RWPE2 (cell line): ENCODE measurements around the gene MRFAP1L1.
A peak's percentile ranks its signal among the peaks of the same experiment; 100 is the strongest.

Experiments
- ATAC-seq: fragments of 200-7000 bp; cut with Tn5 transposase; 3 replicates; pipeline ENCODE4 v1.9.1; 2021; ENCODE audit warnings: low read depth
- DNase-seq: peaks from one replicate; pipeline ENCODE4 v3.0.0-alpha.2; 2020; ENCODE audit warnings: low spot score
- H3K27ac ChIP-seq: fragments of 450-650 bp; 2 replicates; pipeline ENCODE4 v1.5.1; 2017; ENCODE audit warnings: mild to moderate bottlenecking; ENCODE audit not compliant: poor library complexity, severe bottlenecking
- H3K27me3 ChIP-seq: fragments of 250-450 bp; sonication (Bioruptor Pico); 2 replicates; pipeline ENCODE4 v1.5.1; 2021; ENCODE audit warnings: mild to moderate bottlenecking, moderate library complexity; ENCODE audit not compliant: insufficient read depth, poor library complexity, severe bottlenecking
- H3K36me3 ChIP-seq: fragments of 250-450 bp; sonication (Bioruptor Pico); 2 replicates; pipeline ENCODE4 v1.5.1; 2020; ENCODE audit warnings: low read depth, mild to moderate bottlenecking, moderate library complexity
- H3K4me1 ChIP-seq: fragments of 250-450 bp; sonication (Bioruptor Pico); 2 replicates; pipeline ENCODE4 v1.5.1; 2021; ENCODE audit warnings: mild to moderate bottlenecking, moderate library complexity; ENCODE audit not compliant: insufficient read depth, poor library complexity, severe bottlenecking
- H3K4me3 ChIP-seq: fragments of 250-450 bp; sonication (Bioruptor Pico); 2 replicates; pipeline ENCODE4 v1.5.1; 2021; ENCODE audit warnings: mild to moderate bottlenecking, moderate library complexity; ENCODE audit not compliant: severe bottlenecking
- H3K9me3 ChIP-seq: fragments of 250-450 bp; sonication (Bioruptor Pico); 2 replicates; pipeline ENCODE4 v1.5.1; 2021; ENCODE audit warnings: mild to moderate bottlenecking, moderate library complexity; ENCODE audit not compliant: severe bottlenecking
- TF ChIP-seq, protein P1 (sequence below): fragments of 450-650 bp; IDR thresholded peaks from one replicate; pipeline ENCODE4 v1.5.1; 2017; ENCODE audit warnings: mild to moderate bottlenecking, moderate library complexity; ENCODE audit not compliant: poor library complexity, severe bottlenecking

The MRFAP1L1 gene

DNA sequence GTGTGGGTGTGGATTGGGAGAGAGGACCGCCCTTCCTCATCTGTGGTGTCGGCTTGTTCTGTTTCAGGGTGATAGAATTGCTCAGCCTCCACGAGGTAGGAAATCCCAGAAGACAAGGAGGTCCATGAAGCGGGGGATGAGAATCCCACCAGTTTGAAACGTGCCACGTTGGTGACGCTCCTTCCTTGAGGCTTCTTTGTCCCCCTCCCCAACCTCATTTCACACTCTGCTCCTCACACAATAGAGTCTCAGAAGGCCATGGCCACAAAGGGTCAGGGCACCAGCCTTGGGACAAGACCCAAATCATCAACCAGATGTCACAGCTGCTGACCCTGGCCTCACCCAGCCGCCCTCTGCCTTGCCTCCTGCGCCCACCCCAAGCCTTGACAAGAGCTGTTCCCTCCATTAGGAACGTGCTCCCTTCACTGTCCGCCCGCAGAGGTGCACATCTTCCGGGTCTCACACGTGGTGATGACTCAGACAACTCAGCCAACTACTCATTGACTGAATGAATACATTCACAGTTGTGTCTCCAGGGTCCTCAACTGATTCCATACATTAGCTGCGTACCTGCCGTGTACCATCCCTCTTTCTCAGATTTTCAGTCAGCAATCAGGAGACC, 24.6 kb upstream of the MRFAP1L1 start:
- TF ChIP-seq, protein P1, sequence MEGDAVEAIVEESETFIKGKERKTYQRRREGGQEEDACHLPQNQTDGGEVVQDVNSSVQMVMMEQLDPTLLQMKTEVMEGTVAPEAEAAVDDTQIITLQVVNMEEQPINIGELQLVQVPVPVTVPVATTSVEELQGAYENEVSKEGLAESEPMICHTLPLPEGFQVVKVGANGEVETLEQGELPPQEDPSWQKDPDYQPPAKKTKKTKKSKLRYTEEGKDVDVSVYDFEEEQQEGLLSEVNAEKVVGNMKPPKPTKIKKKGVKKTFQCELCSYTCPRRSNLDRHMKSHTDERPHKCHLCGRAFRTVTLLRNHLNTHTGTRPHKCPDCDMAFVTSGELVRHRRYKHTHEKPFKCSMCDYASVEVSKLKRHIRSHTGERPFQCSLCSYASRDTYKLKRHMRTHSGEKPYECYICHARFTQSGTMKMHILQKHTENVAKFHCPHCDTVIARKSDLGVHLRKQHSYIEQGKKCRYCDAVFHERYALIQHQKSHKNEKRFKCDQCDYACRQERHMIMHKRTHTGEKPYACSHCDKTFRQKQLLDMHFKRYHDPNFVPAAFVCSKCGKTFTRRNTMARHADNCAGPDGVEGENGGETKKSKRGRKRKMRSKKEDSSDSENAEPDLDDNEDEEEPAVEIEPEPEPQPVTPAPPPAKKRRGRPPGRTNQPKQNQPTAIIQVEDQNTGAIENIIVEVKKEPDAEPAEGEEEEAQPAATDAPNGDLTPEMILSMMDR, result no peak
- ATAC-seq, result no peak
- Histone ChIP-seq H3K27me3 (no peaks in the 10 kb centered on the region), H3K27ac (no peak overlapping the region), H3K4me1 (peaks cover 9% of the 10 kb centered on the region), H3K9me3 (no peaks in the 10 kb centered on the region), H3K36me3 (no peaks in the 10 kb centered on the region), H3K4me3 (no peak overlapping the region)
- DNase-seq, result no peak

DNA sequence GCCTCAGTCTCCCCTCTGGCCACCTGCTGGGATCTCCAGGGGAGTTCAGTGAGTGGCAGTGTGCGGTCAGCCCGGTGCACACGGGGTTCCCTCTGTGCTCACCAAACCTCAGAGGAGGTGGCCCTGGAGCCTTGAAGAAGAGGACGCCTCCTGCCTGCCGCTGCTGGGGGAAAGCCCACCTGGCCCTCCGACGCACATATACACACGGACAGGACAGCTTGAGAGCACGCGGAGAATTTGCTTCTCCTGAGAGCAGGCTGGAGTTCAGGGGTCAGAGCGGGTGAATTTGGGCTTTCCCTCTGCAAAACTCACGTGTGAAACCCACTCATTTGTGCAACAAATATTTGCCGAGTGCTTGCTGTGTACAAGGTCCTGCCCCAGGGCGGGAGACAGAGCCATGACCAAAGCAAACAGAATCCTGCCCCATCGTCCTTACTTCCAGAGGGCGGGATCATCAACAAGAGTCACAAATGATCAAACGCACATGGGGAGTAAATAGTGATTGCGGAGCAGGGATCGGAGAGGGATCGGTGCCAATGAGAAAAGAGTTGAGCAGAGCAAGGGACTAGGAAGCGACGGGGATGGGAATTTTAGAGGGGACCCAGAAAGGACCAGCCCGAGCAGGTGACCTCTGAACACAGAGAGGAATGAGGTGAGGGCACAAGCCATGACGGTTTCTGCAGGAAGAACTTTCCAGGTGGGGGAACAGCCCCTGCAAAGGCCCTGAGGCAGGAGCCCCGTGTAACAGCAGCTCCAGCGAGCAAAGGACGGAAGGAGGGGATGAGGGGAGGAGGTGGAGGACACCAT, 23.9 kb upstream of the MRFAP1L1 start:
- no peaks in the 10 kb centered on the region for H3K36me3 ChIP-seq
- no peaks in the 10 kb centered on the region for H3K9me3 ChIP-seq
- no peak for ATAC-seq
- no peaks in the 10 kb centered on the region for H3K27me3 ChIP-seq
- no peak overlapping the region for H3K4me3 ChIP-seq
- H3K27ac ChIP-seq, result peak overlapping the region; percentile 38
- TF ChIP-seq, protein P1, result no peak
- DNase-seq, result no peak
- peaks cover 9% of the 10 kb centered on the region for H3K4me1 ChIP-seq

DNA sequence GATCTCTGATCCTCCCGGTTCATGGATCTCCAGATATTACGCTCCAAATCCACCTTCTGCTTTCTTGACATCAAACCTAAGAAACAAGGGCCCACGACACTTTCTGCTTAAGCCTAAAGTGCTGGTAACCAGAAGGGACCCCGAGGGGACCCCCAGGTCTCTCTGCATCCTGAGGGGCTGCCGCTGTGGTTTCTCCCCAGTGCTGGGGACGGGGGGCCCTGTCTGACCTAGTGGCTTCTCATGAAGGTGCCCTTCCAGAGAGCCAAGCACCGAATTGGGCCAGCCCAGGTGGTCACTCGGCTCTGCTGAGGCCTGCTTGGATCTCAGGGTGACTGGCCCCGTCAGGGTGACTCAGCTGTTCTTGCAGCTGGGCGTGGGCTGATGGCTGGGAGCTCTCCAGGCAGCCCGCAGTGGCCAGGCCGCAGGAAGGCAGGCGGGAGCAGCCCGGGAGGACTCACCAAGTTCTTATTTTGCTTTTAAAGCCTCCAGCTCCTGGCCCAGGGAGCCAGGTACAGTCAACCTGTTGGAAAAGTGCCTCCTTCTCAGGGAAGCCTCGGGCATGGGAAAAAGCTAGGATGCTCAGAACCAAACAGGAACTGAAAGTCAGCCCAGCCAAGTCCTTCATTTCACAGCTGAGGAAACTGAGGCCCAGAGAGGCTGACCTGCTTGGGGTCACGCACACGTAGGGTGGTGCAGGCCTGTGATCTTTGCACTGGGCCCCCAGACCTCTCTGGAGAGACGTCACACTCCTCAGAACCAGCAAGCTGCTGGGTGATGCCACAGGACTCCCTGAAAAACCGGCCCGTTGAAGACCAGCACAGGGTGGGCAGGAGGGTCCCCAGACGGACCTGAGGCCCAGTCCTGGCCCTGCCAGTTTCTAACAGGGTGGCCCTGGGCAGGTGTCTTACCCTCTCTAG, 23.0 kb upstream of the MRFAP1L1 start:
- Histone ChIP-seq H3K9me3 (no peaks in the 10 kb centered on the region), H3K27me3 (no peaks in the 10 kb centered on the region), H3K4me3 (no peak overlapping the region), H3K36me3 (no peaks in the 10 kb centered on the region), H3K27ac (peak overlapping the region; percentile 38), H3K4me1 (peaks cover 9% of the 10 kb centered on the region)
- DNase-seq (no peak), ATAC-seq (peak; percentile 98)
- TF ChIP-seq, protein P1, result no peak

DNA sequence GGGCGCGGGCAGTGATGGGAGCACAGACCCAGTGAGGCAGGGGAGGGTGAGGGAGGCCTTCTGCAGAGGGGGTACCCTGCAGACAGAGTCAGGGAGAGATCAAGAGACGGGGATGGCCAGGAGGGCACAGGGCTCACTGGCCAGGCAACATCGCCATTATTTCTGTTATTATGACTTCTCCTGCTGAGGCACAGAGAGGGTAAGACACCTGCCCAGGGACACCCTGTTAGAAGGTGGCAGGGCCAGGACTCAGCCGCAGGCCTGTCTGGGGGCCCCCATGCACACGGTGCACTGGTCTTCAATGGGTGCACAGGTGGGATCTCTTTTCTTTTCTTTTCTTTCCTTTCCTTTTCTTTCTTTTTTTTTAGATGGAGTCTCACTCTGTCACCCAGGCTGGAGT, 22.1 kb upstream of the MRFAP1L1 start:
- H3K27ac ChIP-seq, result no peak overlapping the region
- no peaks in the 10 kb centered on the region for H3K36me3 ChIP-seq
- no peaks in the 10 kb centered on the region for H3K27me3 ChIP-seq
- H3K4me1 ChIP-seq, result peaks cover 9% of the 10 kb centered on the region
- H3K4me3 ChIP-seq, result no peak overlapping the region
- ATAC-seq (no peak), DNase-seq (no peak)
- TF ChIP-seq, protein P1, result no peak
- H3K9me3 ChIP-seq, result no peaks in the 10 kb centered on the region
